ENCODE data around the gene USP37.
"Not testable (repeated sequence)": the region's sequence is repeated elsewhere in the genome, so short reads cannot be mapped to it uniquely, and the experiment has no call there.

USP37 gene

GRCh38 chr2:218547511-218547910, 20.6 kb downstream of the USP37 start:
- no peak overlapping the region for H3K4me3 Mint-ChIP-seq
- H3K27ac Mint-ChIP-seq: no peak overlapping the region
- no peak for TF ChIP-seq CTCF (IDR thresholded peaks at IDR 0.05)
- H3K36me3 Mint-ChIP-seq (ENCODE audit: low read depth): peaks cover 65% of the 10 kb centered on the region
- no peaks in the 10 kb centered on the region for H3K9me3 Mint-ChIP-seq
- no peaks in the 10 kb centered on the region for H3K4me1 Mint-ChIP-seq
- peaks cover 2% of the 10 kb centered on the region for H3K27me3 Mint-ChIP-seq (ENCODE audit: low read depth, poor library complexity)
- DNase-seq: no peak

GRCh38 chr2:218546012-218546411, 22.1 kb downstream of the USP37 start:
- Mint-ChIP-seq H3K36me3 (ENCODE audit: low read depth) (peaks cover 65% of the 10 kb centered on the region), H3K4me3 (no peak overlapping the region), H3K27ac (no peak overlapping the region), H3K27me3 (ENCODE audit: low read depth, poor library complexity) (no peaks in the 10 kb centered on the region), H3K4me1 (no peaks in the 10 kb centered on the region), H3K9me3 (no peaks in the 10 kb centered on the region)
- no peak for DNase-seq
- TF ChIP-seq CTCF (IDR thresholded peaks at IDR 0.05): no peak

- no peaks in the 10 kb centered on the region for H3K27me3 Mint-ChIP-seq (ENCODE audit: low read depth, poor library complexity)
- no peak overlapping the region for H3K4me3 Mint-ChIP-seq
- no peak for DNase-seq
- H3K27ac Mint-ChIP-seq: no peak overlapping the region
- no peak for TF ChIP-seq CTCF (IDR thresholded peaks at IDR 0.05)
- no peaks in the 10 kb centered on the region for H3K9me3 Mint-ChIP-seq
- H3K36me3 Mint-ChIP-seq (ENCODE audit: low read depth): peaks cover 58% of the 10 kb centered on the region
- no peaks in the 10 kb centered on the region for H3K4me1 Mint-ChIP-seq
Measured at GRCh38 chr2:218540015-218540414, 28.1 kb downstream of the USP37 start.

DNA sequence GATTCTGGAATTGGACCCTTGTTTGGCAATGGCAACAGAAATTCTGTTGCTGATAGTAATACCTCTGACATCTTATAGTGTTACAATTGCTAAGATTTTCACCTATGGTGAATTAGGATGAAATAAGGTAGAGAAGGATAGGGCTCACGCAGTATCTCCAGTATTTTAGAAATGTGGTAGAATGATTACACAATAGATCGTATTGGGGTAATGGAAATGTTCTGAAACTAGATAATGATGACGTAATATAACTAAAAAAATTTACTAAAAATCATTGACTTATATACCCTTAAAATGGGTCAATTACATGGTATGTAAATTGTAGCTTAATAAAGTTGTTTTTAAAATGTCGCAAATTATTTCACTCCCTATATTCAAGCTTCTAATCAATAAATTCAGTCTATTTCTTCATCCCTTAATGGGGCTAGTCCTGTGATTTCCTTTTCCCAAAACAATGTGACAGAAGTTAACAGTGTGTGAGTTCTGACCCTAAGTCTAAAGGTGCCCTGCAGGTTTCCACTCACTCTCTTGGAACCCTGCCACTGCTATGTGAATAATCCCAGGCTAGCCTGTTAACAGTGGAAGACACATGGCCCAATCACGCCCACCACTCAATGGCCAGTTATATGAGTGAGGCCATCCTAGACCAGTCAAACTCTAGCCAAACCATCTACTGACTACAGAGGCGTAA, 31.2 kb downstream of the USP37 start:
- no peak overlapping the region for H3K4me3 Mint-ChIP-seq
- no peaks in the 10 kb centered on the region for H3K27me3 Mint-ChIP-seq (ENCODE audit: low read depth, poor library complexity)
- H3K27ac Mint-ChIP-seq: no peak overlapping the region
- H3K9me3 Mint-ChIP-seq: no peaks in the 10 kb centered on the region
- H3K4me1 Mint-ChIP-seq: no peaks in the 10 kb centered on the region
- DNase-seq: no peak
- no peak for TF ChIP-seq CTCF (IDR thresholded peaks at IDR 0.05)
- H3K36me3 Mint-ChIP-seq (ENCODE audit: low read depth): peaks cover 60% of the 10 kb centered on the region

DNA sequence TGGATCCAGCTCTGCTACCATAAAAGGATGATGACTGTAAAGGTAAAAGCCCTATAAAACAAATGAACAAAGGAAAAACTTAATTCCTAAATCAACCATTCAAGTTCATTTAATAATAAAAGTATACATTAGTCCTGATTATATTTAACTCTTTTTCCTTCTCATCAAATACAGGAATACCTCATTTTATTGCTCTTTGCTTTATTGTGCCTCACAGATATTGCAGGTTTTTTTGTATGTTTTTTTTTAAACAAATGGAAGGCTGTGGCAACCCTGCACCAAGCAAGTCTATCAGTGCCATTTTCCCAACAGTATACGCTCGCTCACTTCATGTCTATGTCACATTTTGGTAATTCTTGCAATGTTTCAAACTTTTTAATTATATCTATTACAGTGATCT, 38.2 kb downstream of the USP37 start:
- Mint-ChIP-seq H3K36me3 (ENCODE audit: low read depth) (peaks cover 85% of the 10 kb centered on the region), H3K4me1 (no peaks in the 10 kb centered on the region), H3K4me3 (no peak overlapping the region), H3K9me3 (peaks cover 24% of the 10 kb centered on the region), H3K27ac (no peak overlapping the region), H3K27me3 (ENCODE audit: low read depth, poor library complexity) (no peaks in the 10 kb centered on the region)
- no peak for DNase-seq
- TF ChIP-seq CTCF (IDR thresholded peaks at IDR 0.05): no peak

GRCh38 chr2:218528409-218528808, 39.7 kb downstream of the USP37 start:
- peaks cover 38% of the 10 kb centered on the region for H3K9me3 Mint-ChIP-seq
- H3K36me3 Mint-ChIP-seq (ENCODE audit: low read depth): peaks cover 91% of the 10 kb centered on the region
- not testable (repeated sequence) for H3K27ac Mint-ChIP-seq; DNase-seq; H3K4me1 Mint-ChIP-seq; H3K4me3 Mint-ChIP-seq; H3K27me3 Mint-ChIP-seq (ENCODE audit: low read depth, poor library complexity)
